GM20000 (cell line): ENCODE data around the gene DGKI.

Experiments
- DNase-seq: peaks from one replicate; pipeline ENCODE4 v3.0.0; 2012; ENCODE audit warnings: low spot score
- TF ChIP-seq, protein P1 (sequence below): IDR thresholded peaks from 2 replicates; pipeline ENCODE4 v1.5.1; 2012; ENCODE audit warnings: mild to moderate bottlenecking, control low read depth; ENCODE audit errors: extremely low read depth, missing control alignments

The DGKI gene

GRCh38 chr7:137523171-137523570 lies 323.6 kb downstream of the DGKI start:
- TF ChIP-seq, protein P1, sequence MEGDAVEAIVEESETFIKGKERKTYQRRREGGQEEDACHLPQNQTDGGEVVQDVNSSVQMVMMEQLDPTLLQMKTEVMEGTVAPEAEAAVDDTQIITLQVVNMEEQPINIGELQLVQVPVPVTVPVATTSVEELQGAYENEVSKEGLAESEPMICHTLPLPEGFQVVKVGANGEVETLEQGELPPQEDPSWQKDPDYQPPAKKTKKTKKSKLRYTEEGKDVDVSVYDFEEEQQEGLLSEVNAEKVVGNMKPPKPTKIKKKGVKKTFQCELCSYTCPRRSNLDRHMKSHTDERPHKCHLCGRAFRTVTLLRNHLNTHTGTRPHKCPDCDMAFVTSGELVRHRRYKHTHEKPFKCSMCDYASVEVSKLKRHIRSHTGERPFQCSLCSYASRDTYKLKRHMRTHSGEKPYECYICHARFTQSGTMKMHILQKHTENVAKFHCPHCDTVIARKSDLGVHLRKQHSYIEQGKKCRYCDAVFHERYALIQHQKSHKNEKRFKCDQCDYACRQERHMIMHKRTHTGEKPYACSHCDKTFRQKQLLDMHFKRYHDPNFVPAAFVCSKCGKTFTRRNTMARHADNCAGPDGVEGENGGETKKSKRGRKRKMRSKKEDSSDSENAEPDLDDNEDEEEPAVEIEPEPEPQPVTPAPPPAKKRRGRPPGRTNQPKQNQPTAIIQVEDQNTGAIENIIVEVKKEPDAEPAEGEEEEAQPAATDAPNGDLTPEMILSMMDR = no peak
- no peak for DNase-seq

DNA sequence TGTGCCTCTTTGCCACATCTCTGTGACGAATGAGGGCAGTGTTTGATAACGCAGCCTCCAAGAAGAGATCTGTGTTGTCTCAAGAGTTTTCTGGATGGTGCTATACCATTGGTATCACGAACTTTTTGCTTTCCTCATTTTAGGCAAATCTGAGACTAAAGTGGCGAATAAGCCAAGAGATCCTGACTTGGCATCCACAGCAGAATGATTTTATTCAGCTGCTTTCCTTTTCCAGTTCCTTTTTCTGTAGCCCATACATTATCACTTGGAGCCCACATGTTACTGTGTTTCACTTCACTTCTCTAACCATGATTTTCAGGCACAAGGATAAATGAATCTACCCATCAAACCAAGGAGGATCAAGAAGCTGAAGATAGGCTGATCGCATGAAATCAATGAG lies 325.3 kb downstream of the DGKI start:
- no peak for DNase-seq
- TF ChIP-seq, protein P1 = no peak

DNA sequence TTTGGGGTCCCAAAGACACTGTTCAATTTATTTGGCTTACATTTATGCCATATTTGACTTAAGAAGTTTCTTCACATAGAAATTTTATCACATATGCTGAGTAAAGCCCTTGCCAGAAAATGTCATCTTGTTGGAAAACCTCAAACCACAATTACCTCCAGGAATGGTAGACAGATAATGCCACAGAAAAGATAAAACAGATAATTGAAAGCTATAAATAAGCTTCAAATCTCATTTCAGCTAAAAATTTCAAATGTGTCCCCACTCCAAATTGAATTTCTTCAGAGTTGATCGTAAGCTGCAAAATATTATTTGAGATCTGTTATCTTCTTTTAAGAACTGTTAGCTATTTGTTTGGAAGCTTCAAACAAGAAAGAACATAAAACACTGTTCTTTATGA lies 326.8 kb downstream of the DGKI start:
- TF ChIP-seq, protein P1 = no peak
- no peak for DNase-seq

- DNase-seq = no peak
- TF ChIP-seq, protein P1 = no peak
Observed at GRCh38 chr7:137519181-137519691, 327.5 kb downstream of the DGKI start.

GRCh38 chr7:137513091-137513490 lies 333.7 kb downstream of the DGKI start:
- TF ChIP-seq, protein P1 = no peak

GRCh38 chr7:137507096-137507495 lies 339.7 kb downstream of the DGKI start:
- TF ChIP-seq, protein P1 = no peak
- no peak for DNase-seq

More at GRCh38 chr7:137513091-137513490, 333.7 kb downstream of the DGKI start:
- DNase-seq = no peak

- TF ChIP-seq, protein P1 = no peak
- no peak for DNase-seq
Observed at GRCh38 chr7:137506031-137506430, 340.7 kb downstream of the DGKI start.
